Renal cortex interstitium (tissue), 11 donors: Measurements from ENCODE around the gene PARD6G. TPM values are rescaled to one million over a fixed set of nuclear protein-coding genes. Genes with fewer than 3 reads are reported as not detected.

ENCODE experiments used
- DNase-seq, 11 donors: peaks; one replicate each; pipeline ENCODE4 v3.0.0-alpha.2; 2013; ENCODE audit warnings: low read depth in 9 of 11, low spot score in 4 of 11; ENCODE audit errors: extremely low read depth in 1 of 11
- polyA plus RNA-seq, 3 donors: library from polyadenylated mRNA; unstranded; fragments of 120-200 nt; gene quantifications; one replicate each; pipeline ENCODE4 v1.2.1, GENCODE V29; 2013; ENCODE audit not compliant: insufficient read length in 3 of 3

Gene PARD6G
- polyA plus RNA-seq, 3 donors, result 29.4 to 33.8 (median 31.6) TPM

- DNase-seq, result no peak
Observed at GRCh38 chr18:80198391-80198790, 48.9 kb downstream of the PARD6G start.

DNA sequence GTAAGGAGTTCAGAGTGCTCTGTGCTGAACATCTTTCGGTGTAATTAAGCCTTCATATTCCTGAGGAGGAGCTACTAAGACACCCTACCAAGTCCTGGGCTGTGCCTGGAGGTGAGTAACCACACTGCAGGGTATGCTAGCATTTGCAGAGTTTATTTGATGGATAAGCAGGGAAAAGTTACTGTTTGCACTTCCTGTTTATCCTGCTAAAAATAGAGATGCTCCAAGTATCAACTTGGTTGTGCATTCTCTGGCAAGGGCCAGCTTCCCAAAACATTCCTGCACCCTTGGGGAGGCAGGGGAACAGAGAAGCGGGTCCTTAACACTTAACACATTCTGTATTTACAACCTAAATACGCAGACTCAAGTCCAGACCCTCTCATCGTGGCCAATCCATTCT is 49.8 kb downstream of the PARD6G start:
- no peak for DNase-seq

- peak in 5 of 11 donors; percentile 7 to 75 (median 24) for DNase-seq
Observed at GRCh38 chr18:80196528-80197320, 50.6 kb downstream of the PARD6G start.

- no peak for DNase-seq
Observed at GRCh38 chr18:80194874-80195570, 52.3 kb downstream of the PARD6G start.

GRCh38 chr18:80193701-80194100 is 53.6 kb downstream of the PARD6G start:
- DNase-seq, result no peak

DNA sequence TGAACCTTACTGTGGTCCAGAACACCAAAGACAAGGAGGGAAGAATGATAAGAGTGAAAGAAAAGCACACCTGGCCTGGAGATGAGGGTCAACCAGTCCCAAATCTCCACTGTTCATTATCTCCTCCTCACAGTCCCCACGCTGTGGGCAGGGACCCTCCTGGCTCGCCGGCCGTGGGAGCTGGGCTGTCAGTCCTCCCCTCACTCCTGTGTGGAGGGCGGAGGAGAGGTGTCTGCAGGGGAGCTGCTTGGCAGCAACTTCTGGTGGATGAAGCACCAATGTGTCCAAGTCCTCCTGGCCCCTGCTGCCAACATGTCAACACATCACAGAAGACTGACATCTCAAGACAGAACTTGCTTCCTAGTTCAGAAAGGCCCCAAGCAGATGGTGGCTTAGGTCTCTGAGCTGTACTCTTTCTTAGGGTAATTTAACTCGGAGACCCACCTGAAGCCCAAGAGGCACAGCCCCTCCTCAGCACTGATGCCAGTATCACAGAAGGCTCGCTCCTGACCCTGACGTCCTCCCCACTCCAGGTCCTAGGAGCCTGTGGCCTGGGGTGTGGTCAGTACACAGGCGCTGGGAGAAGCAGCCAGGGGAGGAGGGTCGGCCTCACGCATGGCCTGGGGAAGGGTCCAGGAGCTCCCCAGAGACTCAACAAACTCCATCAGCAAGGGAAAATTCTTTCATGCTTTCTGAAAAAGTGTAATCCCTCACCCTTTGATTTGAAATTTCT is 54.5 kb downstream of the PARD6G start:
- DNase-seq, result no peak

- no peak for DNase-seq
Observed at GRCh38 chr18:80191907-80192652, 55.2 kb downstream of the PARD6G start.

GRCh38 chr18:80191264-80191663 is 56.0 kb downstream of the PARD6G start:
- DNase-seq, result no peak

GRCh38 chr18:80190311-80190710 is 57.0 kb downstream of the PARD6G start:
- no peak for DNase-seq

DNA sequence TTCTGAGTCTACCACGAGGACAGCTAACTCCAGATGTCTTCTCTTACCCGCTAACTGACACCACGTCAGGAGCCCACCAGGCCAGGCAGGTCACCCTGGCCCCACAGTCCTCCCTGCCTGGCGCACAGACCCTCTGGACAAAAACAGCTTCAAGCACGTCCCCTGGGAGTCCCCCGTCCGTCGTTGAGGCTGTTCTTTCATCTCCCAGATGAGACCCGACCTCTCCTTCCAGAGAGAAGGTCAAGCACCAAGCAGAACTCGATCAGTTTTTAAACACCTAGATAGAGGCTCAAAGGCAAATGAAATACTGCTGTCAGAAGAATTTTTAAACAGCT is 57.8 kb downstream of the PARD6G start:
- no peak for DNase-seq

DNA sequence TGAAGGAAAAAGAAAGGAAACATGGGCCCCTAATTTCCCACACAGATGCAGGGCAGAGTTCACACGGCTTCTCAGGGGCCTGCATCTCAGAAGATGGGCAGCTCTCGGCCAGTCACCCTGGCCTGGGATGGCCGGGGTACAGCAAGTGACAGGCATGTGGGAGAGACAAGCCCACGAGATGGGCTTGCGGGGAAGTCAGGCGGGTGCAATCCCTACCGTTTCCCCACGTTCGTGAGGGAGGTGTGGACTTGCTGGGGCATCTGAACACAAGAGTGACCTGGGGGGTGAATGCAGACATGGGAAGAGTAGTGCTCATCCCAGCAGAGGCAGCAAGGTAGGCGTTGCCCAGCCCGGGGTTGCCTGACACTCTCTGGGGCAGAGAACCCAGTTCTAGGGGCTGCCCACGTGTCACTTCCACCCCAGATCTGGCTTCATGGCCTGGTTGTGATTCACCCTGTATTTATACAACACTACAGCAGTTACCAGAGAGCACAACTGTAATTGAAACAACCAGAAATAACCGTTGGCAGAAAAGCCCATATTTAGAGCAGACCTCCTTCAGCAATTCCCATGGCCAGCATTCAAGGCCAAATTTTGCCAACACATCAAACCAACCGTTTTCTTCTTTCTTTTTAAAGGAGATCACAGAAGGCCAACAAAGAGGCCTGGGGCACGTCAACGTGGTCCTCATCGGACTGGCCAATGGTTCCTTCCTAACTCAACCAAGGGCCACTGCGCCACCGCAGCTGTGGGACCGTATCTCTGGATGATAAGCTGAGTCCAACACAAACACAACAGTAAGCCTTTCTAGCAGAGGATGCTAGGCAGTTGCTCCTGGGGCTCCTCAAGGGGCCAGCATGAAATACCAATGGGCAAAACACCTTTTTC is 58.4 kb downstream of the PARD6G start:
- no peak for DNase-seq

- DNase-seq, result no peak
Observed at GRCh38 chr18:80187956-80188642, 59.2 kb downstream of the PARD6G start.

DNA sequence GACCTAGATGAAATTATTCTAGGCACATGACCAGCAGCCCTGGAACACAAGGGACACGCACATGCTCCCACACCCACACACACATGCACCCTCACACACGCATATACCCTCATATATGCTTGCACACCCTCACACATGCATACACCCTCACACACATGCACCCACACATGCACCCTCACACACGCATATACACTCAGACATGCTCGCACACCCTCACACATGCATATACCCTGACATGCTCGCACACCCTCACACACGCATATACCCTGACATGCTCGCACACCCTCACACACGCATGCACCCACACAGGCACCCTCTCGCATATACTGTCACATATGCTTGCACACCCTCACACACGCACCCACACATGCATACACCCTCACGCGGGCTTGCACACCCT is 61.8 kb downstream of the PARD6G start:
- DNase-seq, result no peak

DNA sequence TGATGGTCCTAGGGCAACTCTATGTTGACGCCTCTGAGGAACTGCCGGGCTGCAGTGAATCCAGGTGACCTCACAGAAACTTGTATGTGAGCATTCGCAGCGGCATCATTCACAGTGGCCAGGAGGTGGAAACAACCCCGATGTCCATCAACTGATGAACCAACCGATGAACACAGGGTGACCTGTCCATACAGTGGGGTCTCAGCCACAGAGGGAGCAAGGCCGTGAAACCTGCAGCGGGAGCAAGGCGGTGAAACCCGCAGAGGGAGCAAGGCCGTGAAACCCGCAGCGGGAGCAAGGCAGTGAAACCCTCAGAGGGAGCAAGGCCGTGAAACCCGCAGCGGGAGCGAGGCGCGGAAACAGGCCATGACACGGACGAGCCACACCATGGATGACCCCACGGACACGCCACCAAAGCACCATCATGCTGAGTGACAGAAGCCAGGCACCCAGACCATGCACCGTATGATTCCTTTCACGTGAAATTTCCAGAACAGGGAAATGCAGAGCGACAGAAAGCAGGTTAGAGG is 63.0 kb downstream of the PARD6G start:
- DNase-seq, result no peak

DNA sequence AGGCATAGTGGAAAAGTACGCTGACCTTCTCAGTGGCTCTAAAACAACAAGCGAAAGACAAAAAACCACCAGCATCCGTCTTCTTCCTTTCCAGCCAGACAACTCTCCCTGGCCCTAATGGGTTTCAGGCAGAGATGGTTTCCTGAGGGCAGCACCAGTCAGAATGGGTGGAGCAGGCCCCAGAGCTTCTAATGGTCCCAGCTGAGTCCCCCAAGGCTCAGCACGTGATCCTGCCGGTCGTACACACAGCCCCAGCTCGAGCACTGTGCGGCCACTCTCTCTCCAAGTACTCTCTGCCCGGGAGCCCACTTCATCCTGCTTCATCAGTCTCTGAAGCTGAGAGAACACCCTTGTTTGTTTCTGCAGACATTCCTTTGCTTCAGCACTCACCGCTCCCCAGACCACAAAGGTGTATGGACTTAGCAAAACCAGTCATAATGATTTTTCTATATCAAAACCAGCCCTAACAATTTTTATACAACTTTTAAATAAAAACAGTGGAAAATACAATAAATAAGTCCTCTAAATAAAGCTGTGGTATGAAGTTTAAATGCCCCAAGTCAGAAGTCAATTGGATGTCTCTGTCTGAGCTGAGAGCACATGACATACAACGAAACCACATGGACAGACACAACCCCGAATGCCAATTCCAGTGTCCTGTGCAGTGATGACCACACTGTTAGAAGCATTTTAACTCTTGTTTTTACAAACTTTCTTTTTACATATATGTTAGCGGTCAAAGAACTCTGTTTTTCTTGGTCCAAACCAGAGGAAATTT is 63.9 kb downstream of the PARD6G start:
- no peak for DNase-seq

DNA sequence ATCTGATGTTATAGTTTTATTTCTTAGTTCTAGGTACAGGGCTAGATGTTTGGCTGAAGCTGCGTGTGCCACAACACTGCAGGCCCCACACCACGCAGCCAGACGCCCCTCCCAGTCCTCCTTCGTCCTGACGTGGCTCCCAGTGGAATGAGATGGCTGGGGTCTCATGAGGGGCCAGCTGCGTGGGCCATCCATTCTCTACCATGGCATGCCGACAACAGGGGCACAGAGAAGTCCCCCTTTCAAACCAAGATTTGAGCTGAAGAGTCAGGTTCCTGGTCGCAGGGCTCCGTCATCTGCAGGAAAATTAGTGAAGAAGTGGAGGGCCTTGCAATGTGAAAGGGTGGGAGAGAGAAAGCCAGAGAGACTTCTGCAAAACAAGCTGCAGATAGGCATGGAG is 64.5 kb downstream of the PARD6G start:
- no peak for DNase-seq
